ENCODE measurements around the gene NEMP2. TPM values are rescaled to one million over a fixed set of nuclear protein-coding genes. Genes with fewer than 3 reads are reported as not detected.

NEMP2 gene
- 10 to 100 TPM in 1 of 6 donors, 1 to 10 TPM in 5; 7.1 to 18.5 (median 9.4) TPM for polyA plus RNA-seq (ENCODE audit: low read depth in 6 of 6)

GRCh38 chr2:190534310-190535120, at the start of gene NEMP2:
Gene NEMP2 (minus strand): TSS chr2:190534722. CDS start chr2:190534655, 67 bp downstream.
- H3K27me3 Mint-ChIP-seq = no peaks in the 10 kb centered on the region
- H3K36me3 Mint-ChIP-seq = peaks cover 0 to under 1% of the 10 kb centered on the region in 2 donors
- peak within 1 kb of the TSS; percentile 97 to 99 (median 98) for H3K27ac Mint-ChIP-seq
- peak within 1 kb of the TSS; percentile 92 to 98 (median 96) for H3K4me3 Mint-ChIP-seq
- H3K4me1 Mint-ChIP-seq = peaks cover 22 to 40% (median 40%) of the 10 kb centered on the region in 3 donors
- DNase-seq = peak; percentile 89
- peaks cover 5 to 26% (median 15%) of the 10 kb centered on the region in 7 donors for H3K9me3 Mint-ChIP-seq
- ATAC-seq (ENCODE audit: low read depth in 2 of 2) = peak; percentile 79 to 80

GRCh38 chr2:190583507-190584337, 49.2 kb upstream of the NEMP2 start:
- Mint-ChIP-seq H3K4me1 (peaks cover 3 to 4% (median 4%) of the 10 kb centered on the region in 3 donors), H3K36me3 (no peaks in the 10 kb centered on the region), H3K27ac (peak overlapping the region in 1 of 6 donors; percentile 8), H3K4me3 (no peak overlapping the region), H3K9me3 (no peaks in the 10 kb centered on the region), H3K27me3 (no peaks in the 10 kb centered on the region)
- DNase-seq = no peak
- ATAC-seq (ENCODE audit: low read depth in 2 of 2) = no peak

- H3K4me3 Mint-ChIP-seq = no peak overlapping the region
- no peak for DNase-seq
- peak overlapping the region in 2 of 6 donors; percentile 3 to 13 for H3K27ac Mint-ChIP-seq
- H3K9me3 Mint-ChIP-seq = no peaks in the 10 kb centered on the region
- H3K36me3 Mint-ChIP-seq = no peaks in the 10 kb centered on the region
- peaks cover 9 to 11% (median 10%) of the 10 kb centered on the region in 3 donors for H3K4me1 Mint-ChIP-seq
- no peaks in the 10 kb centered on the region for H3K27me3 Mint-ChIP-seq
- no peak for ATAC-seq (ENCODE audit: low read depth in 2 of 2)
Measured at GRCh38 chr2:190582736-190583506, 48.4 kb upstream of the NEMP2 start.

- Mint-ChIP-seq H3K9me3 (no peaks in the 10 kb centered on the region), H3K27me3 (no peaks in the 10 kb centered on the region), H3K4me3 (no peak overlapping the region), H3K27ac (no peak overlapping the region), H3K4me1 (peaks cover 9 to 14% (median 10%) of the 10 kb centered on the region in 3 donors), H3K36me3 (no peaks in the 10 kb centered on the region)
- no peak for ATAC-seq (ENCODE audit: low read depth in 2 of 2)
- DNase-seq = no peak
Measured at GRCh38 chr2:190582019-190582418, 47.5 kb upstream of the NEMP2 start.

GRCh38 chr2:190579915-190580846, 45.7 kb upstream of the NEMP2 start:
- H3K9me3 Mint-ChIP-seq = no peaks in the 10 kb centered on the region
- no peaks in the 10 kb centered on the region for H3K27me3 Mint-ChIP-seq
- H3K36me3 Mint-ChIP-seq = no peaks in the 10 kb centered on the region
- H3K27ac Mint-ChIP-seq = peak overlapping the region in 3 of 6 donors; percentile 46 to 77 (median 60)
- peaks cover 9 to 14% (median 10%) of the 10 kb centered on the region in 3 donors for H3K4me1 Mint-ChIP-seq
- no peak for DNase-seq
- ATAC-seq (ENCODE audit: low read depth in 2 of 2) = no peak
- no peak overlapping the region for H3K4me3 Mint-ChIP-seq

GRCh38 chr2:190579058-190579410, 44.5 kb upstream of the NEMP2 start:
- DNase-seq = no peak
- H3K27ac Mint-ChIP-seq = no peak overlapping the region
- H3K36me3 Mint-ChIP-seq = no peaks in the 10 kb centered on the region
- ATAC-seq (ENCODE audit: low read depth in 2 of 2) = no peak
- H3K27me3 Mint-ChIP-seq = no peaks in the 10 kb centered on the region
- H3K4me3 Mint-ChIP-seq = peak overlapping the region in 1 of 8 donors; percentile 55
- H3K4me1 Mint-ChIP-seq = peaks cover 9 to 14% (median 10%) of the 10 kb centered on the region in 3 donors
- no peaks in the 10 kb centered on the region for H3K9me3 Mint-ChIP-seq

GRCh38 chr2:190578158-190579057, 43.9 kb upstream of the NEMP2 start:
- H3K4me3 Mint-ChIP-seq = peak overlapping the region in 4 of 8 donors; percentile 1 to 55 (median 45)
- peaks cover 9 to 14% (median 10%) of the 10 kb centered on the region in 3 donors for H3K4me1 Mint-ChIP-seq
- DNase-seq (no peak), ATAC-seq (ENCODE audit: low read depth in 2 of 2) (peak in 1 of 2 donors; percentile 34)
- H3K9me3 Mint-ChIP-seq = no peaks in the 10 kb centered on the region
- no peaks in the 10 kb centered on the region for H3K36me3 Mint-ChIP-seq
- no peaks in the 10 kb centered on the region for H3K27me3 Mint-ChIP-seq
- peak overlapping the region in 4 of 6 donors; percentile 30 to 66 (median 42) for H3K27ac Mint-ChIP-seq

- Mint-ChIP-seq H3K9me3 (no peaks in the 10 kb centered on the region), H3K27me3 (no peaks in the 10 kb centered on the region), H3K4me1 (peaks cover 5 to 14% (median 10%) of the 10 kb centered on the region in 3 donors), H3K27ac (peak overlapping the region in 1 of 6 donors; percentile 31), H3K4me3 (no peak overlapping the region), H3K36me3 (no peaks in the 10 kb centered on the region)
- DNase-seq (no peak), ATAC-seq (ENCODE audit: low read depth in 2 of 2) (no peak)
Measured at GRCh38 chr2:190576573-190576972, 42.1 kb upstream of the NEMP2 start.

- H3K4me3 Mint-ChIP-seq = no peak overlapping the region
- peaks cover 5 to 14% (median 10%) of the 10 kb centered on the region in 3 donors for H3K4me1 Mint-ChIP-seq
- DNase-seq (no peak), ATAC-seq (ENCODE audit: low read depth in 2 of 2) (no peak)
- H3K27me3 Mint-ChIP-seq = no peaks in the 10 kb centered on the region
- no peak overlapping the region for H3K27ac Mint-ChIP-seq
- H3K9me3 Mint-ChIP-seq = no peaks in the 10 kb centered on the region
- no peaks in the 10 kb centered on the region for H3K36me3 Mint-ChIP-seq
Measured at GRCh38 chr2:190575263-190575662, 40.7 kb upstream of the NEMP2 start.

- no peak overlapping the region for H3K27ac Mint-ChIP-seq
- no peak for ATAC-seq (ENCODE audit: low read depth in 2 of 2)
- peaks cover 5 to 14% (median 10%) of the 10 kb centered on the region in 3 donors for H3K4me1 Mint-ChIP-seq
Measured at GRCh38 chr2:190574169-190574568, 39.6 kb upstream of the NEMP2 start.

GRCh38 chr2:190572246-190572645, 37.7 kb upstream of the NEMP2 start:
- no peaks in the 10 kb centered on the region for H3K27me3 Mint-ChIP-seq
- H3K27ac Mint-ChIP-seq = no peak overlapping the region
- peaks cover 0 to 9% of the 10 kb centered on the region in 2 donors for H3K36me3 Mint-ChIP-seq
- DNase-seq = no peak
- H3K9me3 Mint-ChIP-seq = peaks cover 6 to 9% (median 8%) of the 10 kb centered on the region in 7 donors
- no peak for ATAC-seq (ENCODE audit: low read depth in 2 of 2)
- H3K4me3 Mint-ChIP-seq = no peak overlapping the region
- no peaks in the 10 kb centered on the region for H3K4me1 Mint-ChIP-seq

More at GRCh38 chr2:190574169-190574568, 39.6 kb upstream of the NEMP2 start:
- Mint-ChIP-seq H3K4me3 (no peak overlapping the region), H3K36me3 (no peaks in the 10 kb centered on the region), H3K27me3 (no peaks in the 10 kb centered on the region), H3K9me3 (no peaks in the 10 kb centered on the region)
- no peak for DNase-seq

Measured in naive B cell (primary cell).